TTC549 (cell line): ENCODE measurements around the gene NTM.
"Not testable (repeated sequence)": the region's sequence is repeated elsewhere in the genome, so short reads cannot be mapped to it uniquely, and the experiment has no call there.

Experiments used
- FAIRE-seq: peaks from 2 replicates; lab custom pipeline; 2012; peaks lifted over from hg19 to GRCh38; lab: Jason Lieb, UNC

The NTM gene

DNA sequence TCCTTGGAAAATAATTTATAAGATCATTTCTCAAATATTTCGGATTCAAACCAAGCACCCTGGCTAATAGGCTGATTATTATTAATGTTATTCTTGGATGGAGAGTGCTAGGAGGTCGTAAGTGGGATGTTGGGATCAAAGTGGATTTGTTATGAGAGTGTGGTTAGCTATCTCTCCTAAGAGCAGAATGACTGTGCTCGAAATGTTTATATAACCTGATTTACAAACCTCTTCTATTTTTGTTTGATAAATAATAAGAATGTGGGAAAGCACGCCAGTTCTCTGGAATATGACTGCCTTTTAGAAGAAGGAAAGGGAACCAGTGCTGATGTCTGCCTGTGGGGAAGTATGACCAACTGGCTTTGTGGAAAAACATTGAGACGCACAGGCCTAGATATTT, 527.5 kb downstream of the NTM start:
- no peak for FAIRE-seq

DNA sequence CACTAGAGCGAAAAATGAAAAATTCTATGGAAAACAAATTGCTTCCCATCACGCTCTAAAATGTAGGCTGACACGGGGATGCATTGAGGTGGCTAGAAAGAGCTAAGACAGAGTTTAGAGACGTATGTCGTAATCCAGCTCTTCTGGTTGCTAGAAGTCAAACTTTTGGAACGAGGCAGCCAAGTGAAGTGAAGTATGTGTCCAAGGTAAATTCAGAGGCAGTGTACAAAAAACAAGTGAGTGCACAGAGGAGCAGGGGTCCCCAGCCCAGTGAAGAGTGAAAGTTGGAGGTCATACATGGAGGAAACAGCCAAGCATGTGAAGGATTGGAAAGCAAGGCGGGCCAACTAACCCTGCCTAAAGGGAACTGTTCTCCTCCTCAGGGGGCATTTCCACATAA, 528.5 kb downstream of the NTM start:
- FAIRE-seq = no peak

DNA sequence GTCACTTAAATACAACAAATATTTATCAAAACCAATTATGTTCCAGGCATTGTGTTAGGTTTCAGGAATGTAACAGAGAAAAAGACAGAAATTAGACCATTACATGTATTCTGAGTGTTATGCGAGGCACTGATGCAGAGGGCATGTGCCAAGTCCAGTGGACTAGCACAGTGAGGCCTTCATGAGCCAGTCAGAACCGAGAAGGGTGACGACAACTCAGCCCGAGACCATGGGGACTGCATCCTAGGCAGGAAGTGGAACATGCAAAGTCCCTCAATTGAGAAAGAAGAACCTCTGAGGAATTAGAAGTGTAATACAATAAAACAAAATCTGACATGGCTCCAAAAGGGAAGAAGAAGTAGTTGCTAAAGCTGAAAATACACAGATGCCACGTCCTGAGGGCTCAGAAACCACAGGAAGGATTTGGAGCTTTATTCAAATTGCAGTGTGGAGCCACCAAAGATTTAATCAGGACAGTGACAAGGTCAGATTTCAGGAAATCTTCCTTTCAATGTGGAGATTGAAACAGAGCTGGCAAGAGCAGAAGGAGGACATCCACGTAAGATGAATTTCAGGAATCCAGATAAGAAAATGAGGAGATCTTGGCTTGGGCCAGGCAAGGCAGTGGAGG, 529.6 kb downstream of the NTM start:
- no peak for FAIRE-seq

DNA sequence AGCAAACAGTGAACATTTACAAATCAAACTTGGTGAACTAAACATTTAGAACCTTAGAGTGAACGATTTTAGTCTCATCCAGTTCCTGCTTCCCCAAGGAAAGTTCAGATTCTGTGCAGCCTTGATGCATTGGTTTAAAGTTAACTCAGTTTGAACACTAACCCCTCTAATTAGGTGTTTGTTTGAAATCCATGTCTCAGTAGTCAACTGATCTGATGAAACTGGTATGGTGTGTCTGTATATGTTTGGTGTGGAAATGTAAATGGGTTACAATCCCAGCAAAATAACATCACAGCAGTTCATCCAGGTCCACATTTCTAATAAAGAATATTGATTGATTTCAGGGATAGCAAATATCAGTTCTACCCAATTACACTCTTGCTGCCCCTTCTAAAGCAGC, 532.0 kb downstream of the NTM start:
- FAIRE-seq = no peak

DNA sequence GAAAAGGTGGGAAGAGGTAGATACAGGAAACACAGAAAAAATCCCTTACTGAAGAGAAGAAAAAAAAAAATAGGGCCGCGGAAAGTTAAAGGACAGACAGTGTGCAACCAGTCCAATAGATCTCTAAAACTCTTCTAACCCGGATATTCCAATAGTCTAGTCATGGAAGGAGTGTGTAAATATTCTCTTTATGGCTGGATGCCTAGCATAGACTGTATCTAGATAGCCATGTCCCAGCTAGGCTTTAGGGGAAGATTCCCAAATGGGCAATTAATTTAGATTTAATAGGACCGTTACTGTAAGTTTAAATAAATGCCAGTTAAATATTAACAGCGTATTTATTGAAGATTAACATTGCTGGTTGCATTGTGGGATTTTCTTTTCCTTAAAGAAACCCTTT, 532.7 kb downstream of the NTM start:
- FAIRE-seq = no peak

DNA sequence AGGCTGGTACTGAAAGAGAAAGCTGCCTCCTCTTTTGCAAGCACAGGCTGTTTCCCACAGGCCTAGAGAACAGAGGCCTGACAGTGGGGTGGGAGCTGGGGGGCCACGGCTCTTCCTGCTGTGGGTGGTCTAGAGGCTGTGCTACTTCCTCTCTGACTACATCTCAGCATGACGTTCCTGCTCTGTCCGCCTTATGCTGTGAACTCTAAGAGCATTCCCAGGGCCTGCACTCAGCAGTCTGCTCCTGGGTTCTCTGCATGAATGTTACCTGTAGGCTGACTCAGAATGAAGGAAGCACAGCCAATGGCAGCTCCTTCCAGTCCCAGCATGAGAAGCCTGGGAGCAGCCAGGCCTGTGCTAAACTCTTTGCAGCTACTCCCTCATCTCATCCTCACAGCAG, 534.3 kb downstream of the NTM start:
- FAIRE-seq = no peak

DNA sequence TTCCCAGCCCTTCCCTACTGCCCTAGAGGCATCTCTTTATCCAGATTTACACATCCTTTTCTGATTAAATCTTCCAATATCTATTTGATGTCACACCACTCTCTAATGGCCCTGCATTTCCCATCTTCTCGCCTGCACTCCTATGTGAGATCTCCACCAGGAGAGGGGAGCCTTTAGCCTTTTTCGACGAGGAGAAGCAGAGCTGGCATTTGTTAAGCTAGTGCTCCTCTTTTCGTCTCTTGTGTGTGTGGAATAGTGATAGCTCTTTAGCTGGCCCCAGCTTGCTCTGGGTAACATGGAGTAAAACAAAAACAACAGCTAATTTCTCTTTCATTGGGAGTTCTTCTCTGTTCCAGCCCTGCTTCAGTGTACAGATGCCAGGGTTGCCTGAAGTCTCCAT, 536.5 kb downstream of the NTM start:
- FAIRE-seq = no peak

DNA sequence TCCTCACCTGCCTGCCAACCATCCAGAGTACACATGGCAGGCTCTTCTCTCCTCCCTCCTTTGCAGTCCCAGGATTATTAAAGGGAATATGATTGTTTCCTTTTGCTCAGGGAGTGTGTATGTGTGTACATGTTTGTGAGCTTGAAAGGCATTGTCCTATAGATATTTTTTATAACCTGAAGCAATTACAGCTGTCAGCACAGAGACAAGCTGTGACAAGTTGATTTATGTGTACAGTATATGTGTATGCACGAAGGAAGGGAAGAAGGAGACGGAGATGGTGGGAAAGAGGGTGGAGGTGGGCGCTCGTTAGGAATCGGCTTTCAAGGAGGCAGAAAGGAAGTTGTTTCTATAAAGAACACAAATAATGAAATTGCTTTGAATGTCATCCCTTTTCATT, 537.0 kb downstream of the NTM start:
- FAIRE-seq = no peak

DNA sequence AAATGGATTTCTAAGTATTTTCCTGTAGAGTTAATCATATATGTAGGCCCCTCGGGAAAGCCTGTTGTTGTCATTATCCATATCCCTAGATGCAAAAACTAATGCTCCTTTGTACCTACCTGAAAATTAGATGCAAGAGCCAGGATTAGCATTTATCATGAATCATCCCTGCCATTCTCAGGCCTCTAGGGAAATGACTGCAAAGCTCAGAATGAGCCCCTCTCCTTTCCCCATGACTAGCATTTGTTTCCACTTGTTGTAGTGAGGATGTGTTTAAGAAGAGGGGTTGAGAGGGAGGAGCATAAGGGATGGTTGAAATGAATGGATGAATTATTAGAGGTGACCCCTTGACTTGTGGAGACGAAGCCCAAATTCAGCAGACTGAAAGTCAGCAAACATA, 537.9 kb downstream of the NTM start:
- FAIRE-seq = no peak

DNA sequence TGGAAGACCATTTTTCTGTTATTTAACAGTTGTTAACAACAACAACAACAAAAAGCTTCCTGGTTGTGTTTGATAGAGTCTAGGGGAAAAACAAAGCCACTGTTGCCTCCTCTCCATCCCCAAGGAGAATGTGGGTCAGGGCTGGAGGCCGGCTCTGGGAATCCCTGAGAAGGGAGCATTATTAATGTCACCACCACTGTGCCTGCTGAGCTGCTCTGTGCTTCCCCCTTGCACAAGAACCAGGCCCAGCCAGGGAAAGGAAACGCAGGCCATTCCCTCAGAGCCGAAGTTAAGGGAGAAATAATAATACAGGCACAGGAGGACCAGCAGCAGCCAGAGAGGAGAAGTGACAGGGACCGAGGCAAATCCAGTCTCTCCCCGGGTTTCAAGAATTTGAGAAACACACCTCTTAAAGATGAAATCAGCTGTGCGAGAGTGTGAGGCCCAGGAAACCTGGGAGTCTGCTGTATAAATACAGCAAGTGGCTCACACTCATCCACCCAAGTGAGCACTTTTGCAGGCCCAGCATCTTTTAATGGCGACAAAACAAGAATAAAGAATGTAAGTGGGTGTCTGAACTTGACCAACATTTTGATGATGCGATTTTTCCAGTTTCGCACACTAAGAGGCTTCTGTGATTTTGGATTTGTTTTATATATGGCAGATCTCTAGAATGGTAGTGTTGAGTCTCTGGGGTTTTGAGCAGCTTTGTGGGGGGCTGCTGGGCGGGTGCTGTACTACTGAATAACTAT, 539.2 kb downstream of the NTM start:
- FAIRE-seq = no peak

DNA sequence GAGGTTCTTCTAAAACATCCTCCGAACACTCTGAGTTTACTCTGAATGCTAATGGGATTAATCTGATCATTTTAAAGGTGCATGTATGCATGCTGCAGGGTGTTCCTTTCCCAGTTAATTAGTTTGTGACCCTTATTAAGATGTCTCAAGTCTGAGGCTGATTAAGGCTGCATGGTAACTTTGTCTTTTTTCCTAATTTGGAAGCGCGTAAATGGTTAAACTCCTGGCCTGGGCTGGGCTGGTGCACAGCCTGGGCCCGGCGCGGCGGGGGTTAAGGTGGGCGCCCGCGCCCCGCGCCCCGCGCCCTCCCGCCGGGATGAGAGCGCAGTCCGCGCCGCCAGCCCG, 539.7 kb downstream of the NTM start:
- FAIRE-seq = no peak

DNA sequence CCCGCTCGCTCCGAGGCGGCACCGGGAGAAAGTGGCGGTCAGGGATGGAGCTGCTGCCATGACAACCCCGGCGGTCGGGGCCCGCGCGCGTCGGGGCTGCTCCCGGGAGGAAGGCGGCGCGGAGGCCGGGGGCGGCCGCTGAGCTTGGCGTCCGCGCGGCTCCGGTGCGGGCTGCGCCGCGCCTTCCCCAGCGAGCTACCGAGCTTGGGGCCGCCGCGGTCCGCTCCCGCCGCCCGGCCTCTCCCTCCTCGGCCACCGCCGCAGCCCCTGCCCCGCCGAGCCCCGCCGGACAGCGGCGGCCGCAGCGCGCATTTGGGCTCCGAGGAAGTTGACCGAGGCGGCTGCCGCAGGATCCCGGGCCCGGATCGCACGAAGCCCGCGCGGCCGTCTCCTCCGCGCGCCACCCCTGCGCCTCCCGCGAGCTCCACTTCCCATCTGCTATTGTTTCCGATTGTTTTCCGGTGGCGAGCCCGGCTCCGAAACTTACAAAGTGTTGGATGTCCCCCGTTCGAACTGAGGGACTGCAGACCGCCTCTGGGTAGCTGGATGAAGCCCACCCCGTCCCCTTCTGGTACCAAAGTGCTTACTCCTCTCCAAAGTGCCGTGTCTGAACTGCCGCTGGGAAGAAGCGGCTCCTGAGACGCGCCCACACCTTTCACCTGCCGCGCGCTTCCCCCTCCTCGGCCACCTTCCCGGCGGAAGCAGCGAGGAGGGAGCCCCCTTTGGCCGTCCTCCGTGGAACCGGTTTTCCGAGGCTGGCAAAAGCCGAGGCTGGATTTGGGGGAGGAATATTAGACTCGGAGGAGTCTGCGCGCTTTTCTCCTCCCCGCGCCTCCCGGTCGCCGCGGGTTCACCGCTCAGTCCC, 540.3 kb downstream of the NTM start:
- FAIRE-seq = no peak

DNA sequence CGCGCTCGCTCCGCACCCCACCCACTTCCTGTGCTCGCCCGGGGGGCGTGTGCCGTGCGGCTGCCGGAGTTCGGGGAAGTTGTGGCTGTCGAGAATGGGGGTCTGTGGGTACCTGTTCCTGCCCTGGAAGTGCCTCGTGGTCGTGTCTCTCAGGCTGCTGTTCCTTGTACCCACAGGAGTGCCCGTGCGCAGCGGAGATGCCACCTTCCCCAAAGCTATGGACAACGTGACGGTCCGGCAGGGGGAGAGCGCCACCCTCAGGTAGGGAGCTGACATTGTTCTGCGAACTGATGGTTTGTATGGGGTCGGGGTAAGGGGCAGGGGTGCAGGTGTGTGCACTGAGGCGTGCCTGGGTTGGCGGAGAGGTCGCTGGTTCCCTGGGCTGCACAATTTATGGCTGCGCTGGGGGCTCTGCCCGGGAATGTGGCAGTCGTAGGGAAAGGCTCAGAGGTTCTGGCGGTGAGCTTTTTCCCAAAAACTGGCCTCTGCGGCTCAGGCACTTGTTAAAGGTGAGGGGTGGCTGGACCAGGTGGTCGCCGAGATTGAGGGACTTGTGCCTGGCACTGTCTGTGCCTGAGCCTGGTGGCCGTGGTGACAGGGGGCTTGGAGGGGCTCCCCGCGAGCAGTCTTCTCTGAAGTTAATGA, 541.1 kb downstream of the NTM start:
- FAIRE-seq = not testable (repeated sequence)

DNA sequence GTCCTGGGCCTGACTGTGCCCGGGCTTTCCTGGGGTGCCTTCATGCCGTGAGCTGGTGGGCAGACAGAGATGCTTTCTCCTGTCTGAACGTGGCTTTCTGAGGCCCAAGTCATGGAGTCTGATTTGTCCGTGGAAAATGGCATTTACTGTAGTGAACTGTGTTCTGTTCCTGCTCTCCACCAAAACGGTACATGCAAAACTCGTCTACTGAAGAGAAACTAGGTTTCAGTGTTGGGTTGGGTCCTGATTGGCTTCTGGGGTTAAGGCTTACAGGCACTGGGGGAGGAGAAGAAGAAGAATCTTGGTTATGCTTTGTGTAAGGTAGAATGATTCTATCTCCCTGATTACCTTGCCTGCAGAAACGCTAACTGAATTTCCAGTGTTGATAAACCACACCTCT, 541.7 kb downstream of the NTM start:
- FAIRE-seq = no peak

DNA sequence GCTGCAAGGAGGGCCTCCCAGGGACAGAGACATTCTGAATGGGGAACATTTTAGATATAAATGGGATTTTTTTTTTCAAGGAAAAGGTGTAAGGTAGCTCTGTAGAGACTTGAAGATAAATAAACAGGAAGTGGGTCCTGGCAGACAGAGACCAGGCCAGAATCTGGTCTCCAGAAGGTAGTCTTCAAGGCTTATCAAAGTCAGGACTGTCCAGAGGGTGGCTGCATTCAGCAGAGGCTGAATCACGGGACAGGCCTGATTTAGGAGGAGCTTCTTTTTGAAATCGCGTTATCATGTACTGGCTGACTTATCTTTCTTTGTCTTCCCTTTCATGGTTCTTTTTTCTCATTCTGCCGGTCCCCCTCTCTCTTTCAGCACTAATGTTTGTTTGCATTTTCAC, 542.9 kb downstream of the NTM start:
- no peak for FAIRE-seq

DNA sequence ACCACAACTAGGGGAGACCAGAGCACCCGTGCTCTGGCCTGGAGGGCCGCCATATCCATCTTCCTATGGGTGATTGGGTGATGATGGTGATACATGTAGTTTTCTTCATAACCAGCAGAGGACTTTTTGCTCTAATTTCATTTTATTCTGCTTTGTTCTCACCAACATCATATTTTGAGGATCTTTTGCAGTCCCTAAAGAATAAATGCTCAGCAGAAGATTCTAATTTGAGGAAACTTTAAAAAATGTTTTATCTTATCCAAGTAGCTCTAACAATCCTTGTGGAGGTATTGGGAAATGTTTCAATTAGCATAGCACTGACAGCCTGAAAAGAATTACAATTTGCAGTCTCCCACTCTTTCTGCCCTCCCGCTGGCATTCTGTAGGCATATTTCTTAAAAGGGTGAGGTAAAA, 544.0 kb downstream of the NTM start:
- FAIRE-seq = no peak

DNA sequence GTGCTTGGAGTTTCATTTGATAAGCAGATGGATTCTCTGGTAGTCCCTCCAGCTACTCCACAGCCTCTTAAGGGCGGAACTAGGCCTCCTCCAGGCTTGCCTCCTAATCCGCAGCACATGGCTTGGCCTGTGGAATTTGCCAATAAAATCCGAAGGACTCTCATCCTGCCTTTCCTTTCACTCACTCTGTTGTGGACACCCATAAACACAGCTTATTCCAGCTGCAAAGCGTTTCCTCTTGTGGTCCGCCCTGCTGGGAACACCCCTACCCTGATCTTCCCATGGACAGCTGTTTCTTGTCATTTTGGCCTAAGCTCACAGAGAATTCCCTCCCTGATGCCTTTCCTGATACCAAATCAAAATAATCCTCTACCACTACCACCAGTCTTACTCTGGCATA, 546.2 kb downstream of the NTM start:
- no peak for FAIRE-seq

DNA sequence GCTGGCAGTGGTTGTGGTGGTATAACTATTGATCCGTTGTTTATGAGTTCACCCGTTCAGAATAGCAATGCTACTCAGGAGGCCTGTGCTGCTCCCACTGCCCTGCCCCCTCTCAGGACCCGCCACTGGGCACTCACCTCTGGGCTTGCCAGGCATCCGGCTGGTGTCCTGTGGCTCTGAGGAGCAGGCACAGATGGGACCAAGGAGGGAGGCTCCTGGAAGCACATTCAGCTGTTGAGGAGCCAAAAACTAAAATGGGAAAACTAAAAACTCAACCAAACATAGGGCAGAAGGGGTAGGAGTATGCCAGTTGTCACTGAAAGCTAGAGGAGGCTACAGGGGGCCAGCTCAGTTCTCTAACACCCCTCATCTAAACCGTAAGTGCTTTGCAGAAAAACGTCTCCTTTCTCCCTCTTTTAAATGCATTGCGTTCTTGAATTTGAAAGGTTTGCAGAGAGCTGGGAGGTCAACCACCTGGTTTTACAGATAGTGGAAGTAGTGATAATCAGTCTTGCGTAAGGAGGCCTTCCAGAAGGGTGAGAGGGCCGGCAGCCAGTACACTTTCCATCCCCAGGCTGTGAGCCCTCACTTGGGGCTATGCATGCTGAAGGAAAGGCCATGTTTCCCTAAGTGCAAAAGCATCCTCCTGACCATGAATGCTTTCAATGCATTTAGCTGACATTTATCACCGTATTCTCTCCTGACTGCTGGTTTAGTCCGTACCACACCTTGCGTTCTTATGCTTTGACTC, 547.4 kb downstream of the NTM start:
- FAIRE-seq = no peak

DNA sequence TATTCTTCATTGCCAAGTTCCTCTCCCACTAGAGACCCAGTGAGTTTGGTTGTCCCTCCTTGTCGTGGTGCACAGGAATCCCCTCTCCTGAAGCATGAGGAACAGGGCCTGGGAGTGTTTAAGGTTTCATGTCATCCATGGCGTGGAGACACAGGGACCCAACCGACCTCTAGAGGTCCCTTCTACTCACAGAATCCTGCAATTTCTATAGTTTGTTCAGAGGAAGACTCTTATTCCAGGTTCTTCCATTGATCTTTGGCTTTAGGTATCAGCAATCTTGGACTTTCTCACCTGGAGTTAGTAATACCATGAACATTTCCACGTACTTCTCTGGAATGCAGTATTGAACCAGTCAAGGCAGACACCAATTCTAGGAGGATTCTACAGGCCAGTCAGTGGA, 548.2 kb downstream of the NTM start:
- FAIRE-seq = no peak

DNA sequence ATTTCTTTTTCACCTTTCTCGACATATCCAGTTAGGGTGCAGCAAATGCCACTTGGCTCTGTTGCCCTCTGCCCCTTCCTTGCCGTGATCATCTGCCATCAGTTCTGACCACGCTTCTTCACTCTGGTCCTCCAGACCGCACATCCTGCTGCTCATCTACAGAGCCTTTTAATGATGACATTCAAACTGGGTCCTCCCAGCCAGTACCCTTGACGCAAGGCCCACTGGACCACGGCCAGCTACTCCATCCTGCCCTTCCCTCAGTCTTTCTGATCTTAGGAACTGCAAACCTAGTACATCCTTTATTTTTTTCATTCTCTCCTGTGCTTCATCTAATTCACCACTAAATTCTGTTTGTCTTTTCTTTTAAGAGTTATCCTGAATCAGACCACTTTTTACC, 551.8 kb downstream of the NTM start:
- no peak for FAIRE-seq

DNA sequence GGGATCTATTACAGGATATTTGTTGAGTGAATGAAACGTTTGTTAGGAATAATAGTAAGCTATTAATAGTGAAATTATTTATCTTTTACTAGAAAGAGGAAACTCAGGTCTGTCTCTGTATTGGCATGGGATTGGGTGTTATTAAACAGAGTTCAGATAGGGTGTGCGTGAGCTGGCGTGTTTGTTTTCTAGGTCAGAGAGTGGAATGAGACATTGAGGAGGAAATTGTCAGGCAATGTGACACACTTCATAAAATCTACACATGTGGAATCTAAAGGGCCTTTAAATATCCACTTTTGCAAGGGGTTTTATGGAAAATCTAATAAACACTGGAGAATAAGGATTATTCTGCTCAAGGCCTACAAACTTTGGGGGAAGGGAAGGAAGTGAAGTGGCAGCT, 552.9 kb downstream of the NTM start:
- FAIRE-seq = no peak

DNA sequence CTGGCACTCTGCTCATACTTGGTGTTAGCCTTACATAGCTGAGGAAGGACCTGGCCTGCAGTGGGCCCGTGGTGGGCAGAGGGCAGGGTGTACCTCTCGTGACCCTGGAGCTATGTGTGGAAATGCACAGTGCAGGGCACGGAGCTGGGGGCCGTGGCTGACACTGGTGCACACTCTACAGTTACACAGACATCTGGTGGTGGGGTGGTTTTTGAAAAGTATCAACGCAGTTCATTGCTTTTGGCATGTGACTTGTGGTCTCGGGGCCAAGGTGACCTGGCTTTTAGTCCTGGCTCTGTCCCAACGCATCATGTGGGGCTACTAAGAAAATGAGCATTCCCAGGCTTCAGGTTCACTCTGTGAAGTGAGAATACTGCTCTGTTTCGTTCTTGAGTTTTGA, 553.6 kb downstream of the NTM start:
- FAIRE-seq = no peak
